ENCODE measurements around the gene SMYD3.

The SMYD3 gene

DNA sequence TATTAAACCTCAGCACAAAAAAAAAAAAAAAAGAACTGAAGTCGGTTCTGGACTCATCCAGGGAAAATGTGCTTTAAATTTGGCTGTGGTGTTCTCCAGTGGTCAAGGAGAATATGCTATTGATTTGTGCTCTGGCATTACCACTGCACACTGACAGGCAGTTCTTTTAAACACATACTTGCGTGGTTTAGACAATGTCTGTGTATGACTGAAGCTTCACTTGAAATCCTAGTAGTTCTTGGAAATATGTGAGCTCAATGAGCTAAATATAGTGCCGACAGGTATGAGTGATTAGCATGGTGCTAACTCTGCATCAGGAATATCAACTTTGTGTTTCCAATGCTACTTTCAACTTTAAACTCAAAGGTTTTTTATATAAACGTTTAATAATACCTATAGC lies 415.6 kb downstream of the SMYD3 start:
- Histone ChIP-seq H3K4me3 (ENCODE audit: insufficient read depth, low read length, poor library complexity, severe bottlenecking) (no peak overlapping the region), H3K9me3 (ENCODE audit: insufficient read depth, low read length) (no peaks in the 10 kb centered on the region), H3K79me2 (ENCODE audit: insufficient read depth, low read length) (no peaks in the 10 kb centered on the region), H3K9ac (ENCODE audit: low read length) (no peak overlapping the region), H4K20me1 (ENCODE audit: low read depth, low read length) (no peaks in the 10 kb centered on the region), H3K27me3 (ENCODE audit: low read length) (no peaks in the 10 kb centered on the region), H3F3A (ENCODE audit: insufficient read depth) (no peaks in the 10 kb centered on the region), H3K4me2 (ENCODE audit: low read depth, low read length, poor library complexity, severe bottlenecking) (no peak overlapping the region), H2AFZ (ENCODE audit: low read depth, low read length, severe bottlenecking) (no peak overlapping the region), H3K36me3 (ENCODE audit: low read length) (no peaks in the 10 kb centered on the region), H3K27ac (ENCODE audit: low read depth, low read length) (no peak overlapping the region), H3K9me2 (replicated peaks; ENCODE audit: insufficient read depth, low read length) (no peaks in the 10 kb centered on the region)
- TF ChIP-seq EZH2phosphoT487 (conservative IDR thresholded peaks at IDR 0.05; ENCODE audit: low read length), result no peak
- TF ChIP-seq, protein P1, sequence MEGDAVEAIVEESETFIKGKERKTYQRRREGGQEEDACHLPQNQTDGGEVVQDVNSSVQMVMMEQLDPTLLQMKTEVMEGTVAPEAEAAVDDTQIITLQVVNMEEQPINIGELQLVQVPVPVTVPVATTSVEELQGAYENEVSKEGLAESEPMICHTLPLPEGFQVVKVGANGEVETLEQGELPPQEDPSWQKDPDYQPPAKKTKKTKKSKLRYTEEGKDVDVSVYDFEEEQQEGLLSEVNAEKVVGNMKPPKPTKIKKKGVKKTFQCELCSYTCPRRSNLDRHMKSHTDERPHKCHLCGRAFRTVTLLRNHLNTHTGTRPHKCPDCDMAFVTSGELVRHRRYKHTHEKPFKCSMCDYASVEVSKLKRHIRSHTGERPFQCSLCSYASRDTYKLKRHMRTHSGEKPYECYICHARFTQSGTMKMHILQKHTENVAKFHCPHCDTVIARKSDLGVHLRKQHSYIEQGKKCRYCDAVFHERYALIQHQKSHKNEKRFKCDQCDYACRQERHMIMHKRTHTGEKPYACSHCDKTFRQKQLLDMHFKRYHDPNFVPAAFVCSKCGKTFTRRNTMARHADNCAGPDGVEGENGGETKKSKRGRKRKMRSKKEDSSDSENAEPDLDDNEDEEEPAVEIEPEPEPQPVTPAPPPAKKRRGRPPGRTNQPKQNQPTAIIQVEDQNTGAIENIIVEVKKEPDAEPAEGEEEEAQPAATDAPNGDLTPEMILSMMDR (IDR thresholded peaks at IDR 0.05; ENCODE audit: insufficient read depth, low read length, poor library complexity, severe bottlenecking), result no peak

DNA sequence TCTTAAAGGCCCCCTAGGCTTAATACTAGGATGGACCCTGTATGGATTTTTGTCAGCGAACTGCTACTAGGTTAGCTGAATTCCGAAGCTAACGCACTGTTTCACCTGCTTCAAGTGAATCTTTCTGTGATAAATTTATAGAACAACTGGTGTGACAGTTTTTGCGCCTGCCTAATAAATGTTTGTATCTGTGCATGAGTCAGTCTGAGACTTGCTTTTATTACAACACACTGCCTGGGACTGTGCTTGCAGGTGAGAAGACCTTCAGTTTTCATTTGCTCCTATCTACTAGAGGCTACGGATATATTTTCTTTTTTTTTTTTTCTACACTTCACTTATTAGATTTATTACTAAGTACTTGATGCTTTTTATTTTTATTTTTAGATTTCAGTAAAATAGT lies 420.9 kb downstream of the SMYD3 start:
- Histone ChIP-seq H3K9ac (ENCODE audit: low read length) (no peak overlapping the region), H4K20me1 (ENCODE audit: low read depth, low read length) (no peaks in the 10 kb centered on the region)

DNA sequence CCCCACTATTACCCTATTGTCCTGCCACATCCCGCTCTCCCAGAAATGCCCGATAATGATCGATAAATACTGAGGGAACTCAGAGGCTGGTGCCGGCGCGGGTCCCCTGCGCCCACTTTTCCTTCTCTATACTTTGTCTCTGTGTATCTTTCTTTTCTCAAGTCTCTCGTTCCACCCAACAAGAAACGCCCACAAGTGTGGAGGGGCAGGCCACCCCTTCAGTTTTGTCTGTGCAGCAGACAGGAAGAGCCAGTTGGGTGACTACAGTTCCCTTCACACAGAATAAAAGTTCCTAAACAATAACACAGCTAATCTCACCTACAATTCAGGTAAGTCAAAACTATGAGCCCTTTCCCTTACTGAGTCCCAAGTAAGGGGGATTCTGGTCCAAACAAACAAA lies 423.7 kb downstream of the SMYD3 start:
- Histone ChIP-seq H3K36me3 (ENCODE audit: low read length) (no peaks in the 10 kb centered on the region), H2AFZ (ENCODE audit: low read depth, low read length, severe bottlenecking) (no peak overlapping the region), H3K4me3 (ENCODE audit: insufficient read depth, low read length, poor library complexity, severe bottlenecking) (no peak overlapping the region), H3K27me3 (ENCODE audit: low read length) (no peaks in the 10 kb centered on the region), H3K9me2 (replicated peaks; ENCODE audit: insufficient read depth, low read length) (no peaks in the 10 kb centered on the region), H3K9ac (ENCODE audit: low read length) (no peak overlapping the region), H3K27ac (ENCODE audit: low read depth, low read length) (no peak overlapping the region), H3K79me2 (ENCODE audit: insufficient read depth, low read length) (no peaks in the 10 kb centered on the region), H3K9me3 (ENCODE audit: insufficient read depth, low read length) (0 out of 2 replicates have a peak, but pooled peaks cover 4% of the 10 kb centered on the region), H4K20me1 (ENCODE audit: low read depth, low read length) (no peaks in the 10 kb centered on the region), H3K4me2 (ENCODE audit: low read depth, low read length, poor library complexity, severe bottlenecking) (no peak overlapping the region), H3F3A (ENCODE audit: insufficient read depth) (no peaks in the 10 kb centered on the region)
- TF ChIP-seq EZH2phosphoT487 (conservative IDR thresholded peaks at IDR 0.05; ENCODE audit: low read length), result no peak
- TF ChIP-seq, protein P1 (IDR thresholded peaks at IDR 0.05; ENCODE audit: insufficient read depth, low read length, poor library complexity, severe bottlenecking), result no peak

More for the DNA sequence above, 420.9 kb downstream of the SMYD3 start:
- TF ChIP-seq, protein P1 (IDR thresholded peaks at IDR 0.05; ENCODE audit: insufficient read depth, low read length, poor library complexity, severe bottlenecking), result no peak
- no peak for TF ChIP-seq EZH2phosphoT487 (conservative IDR thresholded peaks at IDR 0.05; ENCODE audit: low read length)
- no peak overlapping the region for H3K4me3 ChIP-seq (ENCODE audit: insufficient read depth, low read length, poor library complexity, severe bottlenecking)
- H3K4me2 ChIP-seq (ENCODE audit: low read depth, low read length, poor library complexity, severe bottlenecking), result no peak overlapping the region
- H3F3A ChIP-seq (ENCODE audit: insufficient read depth), result no peaks in the 10 kb centered on the region
- H2AFZ ChIP-seq (ENCODE audit: low read depth, low read length, severe bottlenecking), result no peak overlapping the region
- H3K9me2 ChIP-seq (replicated peaks; ENCODE audit: insufficient read depth, low read length), result no peaks in the 10 kb centered on the region
- no peaks in the 10 kb centered on the region for H3K27me3 ChIP-seq (ENCODE audit: low read length)
- H3K9me3 ChIP-seq (ENCODE audit: insufficient read depth, low read length), result 0 out of 2 replicates have a peak, but pooled peaks cover 4% of the 10 kb centered on the region
- H3K79me2 ChIP-seq (ENCODE audit: insufficient read depth, low read length), result no peaks in the 10 kb centered on the region
- no peak overlapping the region for H3K27ac ChIP-seq (ENCODE audit: low read depth, low read length)
- H3K36me3 ChIP-seq (ENCODE audit: low read length), result no peaks in the 10 kb centered on the region
